ENCODE measurements around the gene GMPPA.

GMPPA gene

DNA sequence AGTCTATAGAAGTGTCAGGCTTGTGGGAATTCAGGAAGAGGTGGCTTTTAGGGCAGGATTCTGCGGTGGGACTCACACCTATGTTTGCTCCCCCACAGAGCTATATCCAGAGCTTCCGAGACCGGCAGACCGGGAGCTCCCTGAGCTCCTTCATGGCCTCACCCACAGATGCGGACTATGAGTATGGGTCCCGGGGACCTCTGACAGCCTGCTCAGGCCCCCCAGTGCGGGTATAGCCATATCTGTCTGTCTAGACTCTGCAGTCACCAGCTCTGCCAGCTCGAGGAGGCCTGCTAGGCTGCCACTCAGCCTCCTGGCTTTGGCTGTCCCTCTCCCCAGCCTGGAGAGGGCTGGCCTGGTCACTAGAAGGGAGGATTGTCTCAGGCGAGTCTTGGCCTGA, 50.9 kb downstream of the GMPPA start:
- TF ChIP-seq, protein P1, sequence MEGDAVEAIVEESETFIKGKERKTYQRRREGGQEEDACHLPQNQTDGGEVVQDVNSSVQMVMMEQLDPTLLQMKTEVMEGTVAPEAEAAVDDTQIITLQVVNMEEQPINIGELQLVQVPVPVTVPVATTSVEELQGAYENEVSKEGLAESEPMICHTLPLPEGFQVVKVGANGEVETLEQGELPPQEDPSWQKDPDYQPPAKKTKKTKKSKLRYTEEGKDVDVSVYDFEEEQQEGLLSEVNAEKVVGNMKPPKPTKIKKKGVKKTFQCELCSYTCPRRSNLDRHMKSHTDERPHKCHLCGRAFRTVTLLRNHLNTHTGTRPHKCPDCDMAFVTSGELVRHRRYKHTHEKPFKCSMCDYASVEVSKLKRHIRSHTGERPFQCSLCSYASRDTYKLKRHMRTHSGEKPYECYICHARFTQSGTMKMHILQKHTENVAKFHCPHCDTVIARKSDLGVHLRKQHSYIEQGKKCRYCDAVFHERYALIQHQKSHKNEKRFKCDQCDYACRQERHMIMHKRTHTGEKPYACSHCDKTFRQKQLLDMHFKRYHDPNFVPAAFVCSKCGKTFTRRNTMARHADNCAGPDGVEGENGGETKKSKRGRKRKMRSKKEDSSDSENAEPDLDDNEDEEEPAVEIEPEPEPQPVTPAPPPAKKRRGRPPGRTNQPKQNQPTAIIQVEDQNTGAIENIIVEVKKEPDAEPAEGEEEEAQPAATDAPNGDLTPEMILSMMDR (conservative IDR thresholded peaks at IDR 0.05; ENCODE audit: low read depth, low read length), result no peak
- no peak overlapping the region for H3K4me3 ChIP-seq (ENCODE audit: low read length)
- no peak for DNase-seq (ENCODE audit: low read depth)

- no peak for DNase-seq (ENCODE audit: low read depth)
- peak overlapping the region; percentile 69 for H3K4me3 ChIP-seq (ENCODE audit: low read length)
- TF ChIP-seq, protein P1 (conservative IDR thresholded peaks at IDR 0.05; ENCODE audit: low read depth, low read length), result no peak
Observed at GRCh38 chr2:219551441-219552381, 53.0 kb downstream of the GMPPA start.

DNA sequence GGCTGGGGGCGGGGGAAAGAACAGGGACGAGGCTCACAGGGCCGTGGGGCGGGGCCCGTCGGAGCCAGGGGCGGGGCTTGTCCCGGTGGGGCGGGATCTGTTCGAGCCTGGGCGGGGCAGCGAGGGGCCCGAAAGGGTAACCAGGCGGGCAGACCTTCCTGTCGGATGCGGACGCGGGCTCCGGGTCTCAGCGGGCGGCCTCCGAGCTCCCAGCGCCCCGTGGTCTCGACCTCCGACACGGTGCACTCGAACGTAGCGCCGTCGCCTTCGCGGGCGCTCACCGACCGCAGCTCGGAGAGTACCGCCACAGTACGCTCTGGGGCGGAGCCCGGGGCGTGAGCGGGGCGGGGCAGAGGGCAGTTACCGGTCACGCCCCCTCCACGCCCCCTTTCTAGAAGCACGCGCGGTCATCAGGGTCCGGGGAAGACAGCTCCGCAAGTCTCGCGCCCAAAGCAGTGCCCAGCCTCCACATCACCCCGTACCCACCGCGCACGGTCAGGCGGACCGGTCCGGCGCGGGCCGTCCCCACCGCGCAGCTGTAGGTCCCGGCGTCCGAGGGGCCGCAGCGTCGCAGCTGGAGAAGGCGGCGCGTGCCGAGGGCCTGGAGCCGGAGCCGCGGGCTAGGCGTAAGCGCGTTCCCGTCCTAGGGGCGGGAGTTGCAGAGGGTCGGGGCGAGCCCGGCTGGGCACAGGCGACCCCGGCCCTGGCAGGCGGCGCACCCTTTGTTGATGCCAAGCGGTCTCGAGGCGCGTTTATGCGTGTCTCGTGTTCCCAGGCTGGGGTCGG, 53.9 kb downstream of the GMPPA start:
- DNase-seq (ENCODE audit: low read depth), result no peak
- H3K4me3 ChIP-seq (ENCODE audit: low read length), result peak overlapping the region; percentile 69
- TF ChIP-seq, protein P1 (conservative IDR thresholded peaks at IDR 0.05; ENCODE audit: low read depth, low read length), result no peak

DNA sequence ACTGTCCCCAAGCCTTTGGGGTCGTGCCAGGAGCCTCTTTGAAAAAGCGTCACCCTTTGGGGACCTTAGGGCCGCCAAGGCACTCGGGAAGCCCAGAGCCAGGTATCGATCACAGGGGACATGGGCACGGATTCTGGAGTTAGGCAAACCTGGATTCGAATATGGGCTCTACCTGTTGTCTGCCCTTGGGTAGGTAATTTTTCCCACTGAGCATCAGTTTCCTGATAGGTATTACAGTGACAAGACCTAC, 54.4 kb downstream of the GMPPA start:
- peak overlapping the region; percentile 69 for H3K4me3 ChIP-seq (ENCODE audit: low read length)
- TF ChIP-seq, protein P1 (conservative IDR thresholded peaks at IDR 0.05; ENCODE audit: low read depth, low read length), result no peak
- no peak for DNase-seq (ENCODE audit: low read depth)

GRCh38 chr2:219553463-219553963, 54.8 kb downstream of the GMPPA start:
- DNase-seq (ENCODE audit: low read depth), result no peak
- H3K4me3 ChIP-seq (ENCODE audit: low read length), result no peak overlapping the region
- TF ChIP-seq, protein P1 (conservative IDR thresholded peaks at IDR 0.05; ENCODE audit: low read depth, low read length), result no peak

DNA sequence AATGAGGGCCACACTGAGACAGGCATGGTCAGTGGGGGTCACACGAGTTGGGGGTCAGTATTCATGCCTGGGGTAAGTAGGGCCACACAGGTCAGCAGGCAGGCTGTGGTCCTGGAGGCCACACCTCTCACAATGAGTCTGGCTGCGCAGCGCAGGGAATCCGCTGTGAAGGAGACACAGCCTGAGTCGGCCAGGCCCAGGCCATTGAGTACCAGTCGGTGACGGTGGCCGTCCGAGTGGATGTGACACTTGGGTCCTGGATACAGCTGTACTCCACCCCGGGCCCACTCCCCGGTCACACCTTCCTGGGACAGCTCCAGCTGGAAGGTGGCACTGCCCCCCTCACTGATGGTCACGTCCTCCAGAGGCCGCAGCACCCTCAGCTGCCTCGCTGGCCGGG, 55.7 kb downstream of the GMPPA start:
- no peak for DNase-seq (ENCODE audit: low read depth)
- TF ChIP-seq, protein P1 (conservative IDR thresholded peaks at IDR 0.05; ENCODE audit: low read depth, low read length), result no peak
- H3K4me3 ChIP-seq (ENCODE audit: low read length), result no peak overlapping the region

All from retinal pigment epithelial cell (primary cell).